SU-DHL-6 (cell line): ENCODE results near the gene GEMIN4.
"Not testable (repeated sequence)": the region's sequence is repeated elsewhere in the genome, so short reads cannot be mapped to it uniquely, and the experiment has no call there.

Experiments used
- H2AFZ ChIP-seq: fragments of 200-600 bp; sonication (generic); 2 replicates; pipeline ENCODE4 v1.6.1; 2014; ENCODE audit warnings: low read depth, mild to moderate bottlenecking, moderate library complexity, mixed read lengths, antibody characterized with exemption, low read length; ENCODE audit not compliant: severe bottlenecking
- H3F3A ChIP-seq: fragments of 200-600 bp; shearing (Covaris generic); 2 replicates; pipeline ENCODE4 v1.6.0; 2016; ENCODE audit warnings: antibody characterized with exemption, mild to moderate bottlenecking; ENCODE audit not compliant: insufficient read depth
- H3K27ac ChIP-seq: fragments of 200-600 bp; sonication (generic); 2 replicates; pipeline ENCODE4 v1.5.1; 2016; ENCODE audit warnings: low read depth, mild to moderate bottlenecking, low read length, moderate library complexity, mixed read lengths
- H3K27me3 ChIP-seq: fragments of 200-600 bp; sonication (generic), shearing (Covaris generic); 2 replicates; pipeline ENCODE4 v1.6.0; 2014; ENCODE audit warnings: mild to moderate bottlenecking, low read length
- H3K36me3 ChIP-seq: fragments of 200-600 bp; sonication (generic); 2 replicates; pipeline ENCODE4 v1.6.1; 2014; ENCODE audit warnings: mild to moderate bottlenecking, low read length, mixed read lengths
- H3K4me2 ChIP-seq: fragments of 300-600, 200-600 bp; shearing (Covaris generic), sonication (generic); 2 replicates; pipeline ENCODE4 v1.6.0; 2014; ENCODE audit warnings: low read length, low read depth, mild to moderate bottlenecking; ENCODE audit not compliant: poor library complexity, severe bottlenecking
- H3K4me3 ChIP-seq: fragments of 200-600 bp; sonication (generic); 2 replicates; pipeline ENCODE4 v1.5.1; 2014; ENCODE audit warnings: antibody characterized with exemption, low read length, mild to moderate bottlenecking, mixed read lengths; ENCODE audit not compliant: insufficient read depth, poor library complexity, severe bottlenecking
- H3K79me2 ChIP-seq: fragments of 200-600 bp; sonication (generic); 2 replicates; pipeline ENCODE4 v1.6.1; 2014; ENCODE audit warnings: mild to moderate bottlenecking, low read length, moderate library complexity; ENCODE audit not compliant: insufficient read depth
- H3K9ac ChIP-seq: fragments of 200-600 bp; sonication (generic); 2 replicates; pipeline ENCODE4 v1.7.0; 2014; ENCODE audit warnings: mild to moderate bottlenecking, low read length
- H3K9me2 ChIP-seq: fragments of 200-600 bp; sonication (generic); replicated peaks from 2 replicates; pipeline ENCODE4 v1.6.1; 2014; ENCODE audit warnings: low read length; ENCODE audit not compliant: insufficient read depth
- H3K9me3 ChIP-seq: fragments of 200-600 bp; sonication (generic); 2 replicates; pipeline ENCODE4 v1.6.1; 2014; ENCODE audit warnings: low read length, mixed read lengths; ENCODE audit not compliant: insufficient read depth
- H4K20me1 ChIP-seq: fragments of 200-600 bp; sonication (generic); 2 replicates; pipeline ENCODE4 v1.6.1; 2014; ENCODE audit warnings: low read depth, mild to moderate bottlenecking, antibody characterized with exemption, low read length, moderate library complexity, mixed read lengths
- CTCF ChIP-seq: fragments of 200-600 bp; sonication (generic); IDR thresholded peaks from one replicate; pipeline ENCODE4 v1.5.1; 2017; ENCODE audit warnings: antibody characterized with exemption, mild to moderate bottlenecking, low read length, moderate library complexity; ENCODE audit not compliant: insufficient read depth, poor library complexity, severe bottlenecking
- EZH2phosphoT487 ChIP-seq: fragments of 200-600 bp; sonication (generic), shearing (Covaris generic); conservative IDR thresholded peaks from 2 replicates; pipeline ENCODE4 v1.6.1; 2018; ENCODE audit warnings: mild to moderate bottlenecking, antibody characterized with exemption, low read length, moderate library complexity, mixed read lengths

Gene GEMIN4

GRCh38 chr17:750431-751037, 1.5 kb downstream of the GEMIN4 start:
- TF ChIP-seq EZH2phosphoT487 (no peak), CTCF (no peak)
- Histone ChIP-seq H3K27ac (no peak overlapping the region), H3K9me2 (no peaks in the 10 kb centered on the region), H4K20me1 (peaks cover 2% of the 10 kb centered on the region; the same call in 1 of the 2 replicates), H3K4me2 (peak overlapping the region; percentile 95), H2AFZ (no peak overlapping the region), H3K36me3 (no peaks in the 10 kb centered on the region), H3K27me3 (no peaks in the 10 kb centered on the region), H3K79me2 (peaks cover 58% of the 10 kb centered on the region), H3K9me3 (no peaks in the 10 kb centered on the region), H3F3A (peaks cover 20% of the 10 kb centered on the region), H3K4me3 (peak overlapping the region; percentile 91), H3K9ac (peak overlapping the region; percentile 98)

- not testable (repeated sequence) for H3K9me3 ChIP-seq, H3K27me3 ChIP-seq, H2AFZ ChIP-seq, H3K36me3 ChIP-seq, H4K20me1 ChIP-seq, H3K27ac ChIP-seq, H3K9me2 ChIP-seq
- Histone ChIP-seq H3F3A (peaks cover 11% of the 10 kb centered on the region), H3K9ac (peak overlapping the region; percentile 98; the same call in 1 of the 2 replicates), H3K4me3 (peak overlapping the region; percentile 91), H3K79me2 (peaks cover 70% of the 10 kb centered on the region), H3K4me2 (peak overlapping the region; percentile 95)
Measured at GRCh38 chr17:749359-749758, 2.7 kb downstream of the GEMIN4 start.

- H3K9me2 ChIP-seq, H3K9ac ChIP-seq, H3K27ac ChIP-seq, H3K9me3 ChIP-seq, H3K36me3 ChIP-seq, H3K27me3 ChIP-seq, H2AFZ ChIP-seq, H3K4me2 ChIP-seq, H3F3A ChIP-seq, H3K4me3 ChIP-seq: not testable (repeated sequence)
- peaks cover 77% of the 10 kb centered on the region for H3K79me2 ChIP-seq
- peaks cover 10% of the 10 kb centered on the region for H4K20me1 ChIP-seq
Measured at GRCh38 chr17:748604-749003, 3.5 kb downstream of the GEMIN4 start.

GRCh38 chr17:746783-747629, 5.1 kb downstream of the GEMIN4 start:
- H3K9me2 ChIP-seq: no peaks in the 10 kb centered on the region
- H4K20me1 ChIP-seq: peaks cover 14% of the 10 kb centered on the region
- H3K79me2 ChIP-seq: peaks cover 77% of the 10 kb centered on the region
- H3K27me3 ChIP-seq: no peaks in the 10 kb centered on the region
- no peak overlapping the region for H2AFZ ChIP-seq
- no peak overlapping the region for H3K9ac ChIP-seq
- no peaks in the 10 kb centered on the region for H3K9me3 ChIP-seq
- H3K36me3 ChIP-seq: peaks cover 10% of the 10 kb centered on the region
- no peak overlapping the region for H3K27ac ChIP-seq
- TF ChIP-seq CTCF (no peak), EZH2phosphoT487 (no peak)
- peaks cover 16% of the 10 kb centered on the region for H3F3A ChIP-seq
- no peak overlapping the region for H3K4me3 ChIP-seq
- H3K4me2 ChIP-seq: no peak overlapping the region
